ENCODE measurements around the gene DDX59.

Gene DDX59

DNA sequence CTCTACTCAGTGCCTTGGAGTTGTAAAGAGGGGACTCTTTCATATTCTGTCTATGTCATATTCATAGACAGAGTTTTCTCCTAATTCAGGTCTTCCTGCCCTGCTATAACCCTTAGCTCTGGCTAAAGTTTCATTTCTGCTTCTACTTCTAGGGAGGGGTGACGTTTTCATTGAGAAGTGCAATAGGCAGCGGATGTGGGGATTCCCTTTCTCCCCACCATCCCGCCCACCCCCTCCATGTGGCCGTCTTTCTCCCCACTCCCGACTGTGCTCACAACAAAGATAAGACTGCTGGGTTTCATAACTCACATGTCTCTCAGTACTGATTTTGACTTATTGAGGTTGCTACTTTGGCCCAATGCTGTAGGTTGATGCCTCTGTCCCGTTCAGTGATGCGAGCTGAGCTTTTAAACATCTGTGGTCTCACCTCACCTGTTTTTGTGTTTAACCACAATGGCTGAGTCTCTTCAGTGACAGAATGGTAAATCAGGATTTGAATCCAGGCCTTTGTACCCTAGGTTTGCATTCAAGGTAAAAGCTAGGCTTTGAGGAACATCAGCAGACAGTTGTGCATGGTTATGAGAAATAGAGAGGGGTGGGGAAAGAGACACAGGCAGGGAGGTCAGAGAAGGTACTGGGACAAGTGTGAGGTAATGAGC lies 41.4 kb downstream of the DDX59 start:
- no peak for DNase-seq

DNA sequence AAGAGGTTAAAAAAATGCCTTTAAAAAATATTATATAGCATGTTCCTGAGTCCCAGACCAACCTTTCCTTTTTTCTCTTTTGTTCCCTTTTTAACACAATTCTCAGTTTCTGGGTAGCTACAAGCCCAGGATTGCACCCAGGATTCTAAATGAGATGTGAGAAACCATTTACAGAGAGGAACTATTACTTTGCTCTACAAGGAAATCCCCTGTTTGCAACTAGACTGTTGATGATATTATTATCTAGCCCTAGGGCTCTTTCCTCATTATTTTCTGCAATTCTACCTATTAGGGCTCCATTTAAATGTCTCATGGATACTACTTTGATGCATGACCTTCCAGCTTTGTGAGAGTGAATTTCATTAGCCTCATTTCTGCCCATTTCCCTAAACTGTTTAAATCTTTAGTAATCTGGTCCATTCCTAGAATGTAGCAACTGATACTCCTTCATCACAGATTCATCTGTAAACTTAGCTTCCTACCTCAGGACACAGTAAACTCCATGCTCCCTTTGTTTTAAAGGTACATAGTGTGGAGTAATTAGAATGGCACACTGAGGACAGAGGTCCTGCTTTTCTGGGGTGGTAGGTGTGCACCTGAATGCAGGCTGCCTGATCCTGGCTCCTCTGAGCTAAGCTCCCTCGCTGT lies 42.0 kb downstream of the DDX59 start:
- DNase-seq = no peak

DNA sequence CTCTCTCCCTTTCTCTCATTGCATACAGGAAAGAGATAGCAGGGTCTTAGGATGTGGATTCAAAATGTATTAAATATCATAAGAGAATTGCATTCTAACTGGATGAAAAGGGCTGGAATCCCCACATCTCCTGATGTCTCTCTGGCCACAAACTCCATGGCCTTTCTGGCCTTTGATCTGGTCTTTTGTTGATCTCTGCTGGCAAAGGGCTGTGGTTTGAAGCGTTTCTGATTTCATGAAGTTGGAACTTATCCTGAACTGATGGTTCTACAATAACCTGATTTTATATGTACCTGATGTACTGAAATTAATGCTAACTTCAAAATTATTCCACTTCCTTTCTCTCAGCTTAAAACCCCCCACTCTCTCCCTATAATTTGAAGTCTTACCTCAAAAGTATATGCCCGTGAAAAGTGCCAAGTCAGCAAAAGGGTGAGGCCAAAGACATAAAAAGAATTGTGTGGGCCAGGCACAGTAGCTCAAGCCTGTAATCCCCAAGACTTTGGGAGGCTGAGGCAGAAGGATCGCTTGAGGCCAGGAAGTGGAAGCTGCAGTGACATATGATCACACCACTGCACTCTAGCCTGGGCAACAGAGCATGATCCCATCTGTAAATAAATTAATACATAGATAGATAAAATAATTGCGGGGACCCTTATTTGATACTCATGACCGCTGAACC lies 42.7 kb downstream of the DDX59 start:
- DNase-seq = no peak

DNA sequence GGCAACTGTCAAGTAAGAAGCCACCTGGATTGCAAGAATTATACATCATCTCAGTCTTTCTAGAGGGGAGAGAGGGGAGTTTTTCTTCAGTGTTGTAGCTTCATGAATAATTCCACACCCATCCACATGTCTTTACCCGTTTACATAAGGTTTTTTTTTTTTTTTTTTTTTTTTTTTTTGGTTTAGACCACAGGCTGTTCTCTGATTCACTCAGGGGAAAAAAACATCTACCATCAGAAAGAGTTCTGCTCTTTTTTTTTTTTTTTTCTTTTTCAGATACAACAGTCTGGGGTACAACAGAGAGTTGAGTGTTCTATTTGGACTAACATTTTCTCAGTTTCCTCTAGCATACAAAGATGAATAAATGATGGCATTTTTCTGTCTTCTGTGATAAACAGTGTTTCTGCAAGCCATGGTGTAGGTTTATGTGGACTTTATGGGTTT lies 44.3 kb downstream of the DDX59 start:
- DNase-seq = no peak

- no peak for DNase-seq
These were observed 44.9 kb downstream of the DDX59 start for GRCh38 chr1:200624679-200625335.

DNA sequence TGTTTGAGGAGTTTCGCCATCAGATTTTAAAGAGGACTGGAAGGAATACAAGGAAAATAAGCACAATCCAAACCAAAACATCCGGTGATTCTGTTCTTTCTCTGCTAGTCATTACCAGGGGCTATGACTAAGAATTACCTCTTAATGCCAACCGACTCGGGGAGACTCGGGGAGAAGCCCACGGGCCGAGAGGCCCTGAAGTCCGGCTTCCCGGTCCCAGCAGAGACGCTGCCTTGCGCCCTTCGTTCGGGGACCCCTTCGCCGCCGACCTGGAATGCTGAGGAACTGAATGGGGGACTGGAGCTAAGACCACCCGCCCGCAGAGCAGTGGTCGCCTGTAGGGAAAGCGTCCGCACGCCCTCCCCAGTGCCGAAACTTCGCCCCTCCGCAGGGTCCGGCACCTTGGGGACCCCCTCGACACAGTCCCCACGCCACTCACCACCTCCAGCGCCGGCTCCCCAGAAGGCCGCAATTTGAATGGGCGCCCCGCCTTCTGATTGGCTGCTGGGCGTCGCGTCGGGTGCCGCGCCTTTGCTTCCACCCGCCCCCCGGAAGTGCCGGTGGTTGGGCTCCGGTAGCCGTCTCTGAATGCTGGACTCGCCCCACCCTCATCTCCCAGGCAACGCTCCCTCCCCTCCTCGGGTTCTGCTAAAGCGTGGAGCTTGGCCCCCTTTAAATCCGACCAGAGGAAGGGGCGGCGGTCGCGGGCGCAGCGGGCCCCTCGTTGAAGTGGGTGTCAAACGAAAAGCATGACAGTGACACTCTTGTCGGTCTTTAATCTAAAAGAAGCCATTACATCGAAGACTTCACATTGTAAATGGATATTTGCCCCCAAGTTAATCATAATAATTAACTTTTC lies 49.2 kb downstream of the DDX59 start, which contains the start of gene KIF14:
Gene KIF14 (minus strand): TSS at position 479 of the 859 bp plus-strand sequence. CDS start 2,028 bp downstream, outside the sequence.
- DNase-seq = peak; percentile 94

DNA sequence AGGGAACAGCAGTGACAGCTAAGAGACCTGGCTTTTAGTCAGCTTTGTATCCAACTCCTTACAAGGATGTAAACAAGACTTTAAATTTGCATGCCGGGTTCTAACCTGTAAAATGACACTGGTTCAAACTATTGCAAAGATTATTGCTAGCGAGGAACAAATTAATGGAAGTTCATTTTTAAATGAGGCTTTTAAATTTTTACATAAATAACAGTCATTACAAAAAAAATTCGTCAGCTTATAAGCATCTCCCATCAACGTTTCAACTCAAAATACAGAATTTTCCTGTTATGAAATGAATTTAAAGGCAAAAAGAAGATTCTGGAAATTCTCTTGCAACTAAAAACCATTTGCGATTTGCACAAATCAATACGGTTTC lies 49.8 kb downstream of the DDX59 start:
- DNase-seq = no peak

DNA sequence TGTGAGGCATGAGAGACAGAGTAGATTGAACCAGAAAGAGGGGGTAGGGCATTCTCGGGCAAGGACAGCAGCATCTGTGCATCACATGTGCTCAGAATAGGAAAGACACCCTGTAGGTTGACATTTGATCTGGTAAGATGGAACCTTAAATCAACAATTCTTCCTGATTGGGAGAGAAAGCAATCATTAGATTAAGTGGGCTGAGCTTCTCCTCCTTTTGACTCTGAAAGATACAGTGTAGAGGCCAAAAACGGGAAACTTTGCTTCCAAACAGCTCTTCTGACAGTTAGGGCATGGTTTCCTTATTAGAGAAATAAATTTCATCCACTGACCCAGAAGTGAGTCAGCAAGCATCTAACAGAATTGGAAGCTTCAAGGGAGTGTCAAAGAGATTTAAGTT lies 58.9 kb downstream of the DDX59 start:
- no peak for DNase-seq

DNA sequence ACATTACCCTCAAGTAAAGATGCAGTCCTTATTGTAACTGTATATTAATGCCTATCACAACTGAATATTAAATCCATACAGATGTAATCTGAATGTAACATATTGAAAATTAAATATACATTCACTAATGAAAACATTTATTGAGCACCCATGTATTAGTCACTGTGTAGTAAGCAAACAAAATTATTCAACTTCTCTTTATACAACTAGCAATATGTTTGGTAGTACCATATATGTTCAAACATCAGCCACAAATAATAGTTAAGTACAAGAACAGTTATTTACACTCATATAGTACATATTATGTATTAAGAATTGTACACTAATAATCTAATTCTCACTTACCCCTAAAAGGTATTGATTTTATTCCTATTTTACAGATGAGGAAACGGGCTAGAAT lies 67.1 kb downstream of the DDX59 start:
- no peak for DNase-seq
